Measurements from ENCODE around the gene POU2F3.

Gene POU2F3

GRCh38 chr11:120326228-120326627 is 86.3 kb downstream of the POU2F3 start:
- peak overlapping the region; percentile 36; the same call in 1 of the 2 replicates for H3K27ac ChIP-seq (ENCODE audit: low read length)
- no peak overlapping the region for H2AFZ ChIP-seq (ENCODE audit: low read length)
- TF ChIP-seq CTCF (IDR thresholded peaks at IDR 0.05; ENCODE audit: low read length) = no peak
- no peak for TF ChIP-seq EZH2 (optimal IDR thresholded peaks at IDR 0.05; ENCODE audit: low read depth, low read length)
- no peak for TF ChIP-seq EZH2phosphoT487 (IDR thresholded peaks at IDR 0.05; ENCODE audit: low read length)
- no peak overlapping the region for H3K9ac ChIP-seq (ENCODE audit: low read length)
- H3K4me3 ChIP-seq (ENCODE audit: low read length) = peak overlapping the region; percentile 48; the same call in 1 of the 2 replicates
- peak overlapping the region; percentile 29 for H3K4me2 ChIP-seq (ENCODE audit: low read depth, low read length)
- H4K20me1 ChIP-seq (ENCODE audit: insufficient read depth, low read length) = no peaks in the 10 kb centered on the region
- no peaks in the 10 kb centered on the region for H3K36me3 ChIP-seq (replicated peaks; ENCODE audit: insufficient read depth, low read length)
- no peaks in the 10 kb centered on the region for H3K9me2 ChIP-seq (replicated peaks; ENCODE audit: insufficient read depth, low read length)
- H3K27me3 ChIP-seq (replicated peaks; ENCODE audit: insufficient read depth, low read length) = no peaks in the 10 kb centered on the region
- DNase-seq = no peak
- peaks cover 12% of the 10 kb centered on the region for H3F3A ChIP-seq (ENCODE audit: insufficient read depth, low read length)
- peaks cover 21% of the 10 kb centered on the region for H3K4me1 ChIP-seq (ENCODE audit: low read length)
- no peaks in the 10 kb centered on the region for H3K79me2 ChIP-seq (ENCODE audit: low read length)
- H3K9me3 ChIP-seq (replicated peaks; ENCODE audit: insufficient read depth, low read length) = no peaks in the 10 kb centered on the region

- H3K4me3 ChIP-seq (ENCODE audit: low read length) = no peak overlapping the region
- peak; percentile 50 for DNase-seq
- peak overlapping the region; percentile 36; the same call in 1 of the 2 replicates for H3K27ac ChIP-seq (ENCODE audit: low read length)
- no peaks in the 10 kb centered on the region for H3K36me3 ChIP-seq (replicated peaks; ENCODE audit: insufficient read depth, low read length)
- no peaks in the 10 kb centered on the region for H3K9me2 ChIP-seq (replicated peaks; ENCODE audit: insufficient read depth, low read length)
- H3F3A ChIP-seq (ENCODE audit: insufficient read depth, low read length) = peaks cover 12% of the 10 kb centered on the region
- no peak for TF ChIP-seq CTCF (IDR thresholded peaks at IDR 0.05; ENCODE audit: low read length)
- no peak for TF ChIP-seq EZH2phosphoT487 (IDR thresholded peaks at IDR 0.05; ENCODE audit: low read length)
- TF ChIP-seq EZH2 (optimal IDR thresholded peaks at IDR 0.05; ENCODE audit: low read depth, low read length) = no peak
- H3K9me3 ChIP-seq (replicated peaks; ENCODE audit: insufficient read depth, low read length) = no peaks in the 10 kb centered on the region
- 0 out of 2 replicates have a peak overlapping the region, but pooled peaks have one; percentile 10 for H2AFZ ChIP-seq (ENCODE audit: low read length)
- H3K79me2 ChIP-seq (ENCODE audit: low read length) = no peaks in the 10 kb centered on the region
- H3K9ac ChIP-seq (ENCODE audit: low read length) = no peak overlapping the region
- H3K4me1 ChIP-seq (ENCODE audit: low read length) = peaks cover 21% of the 10 kb centered on the region
- peak overlapping the region; percentile 29 for H3K4me2 ChIP-seq (ENCODE audit: low read depth, low read length)
- H3K27me3 ChIP-seq (replicated peaks; ENCODE audit: insufficient read depth, low read length) = no peaks in the 10 kb centered on the region
- H4K20me1 ChIP-seq (ENCODE audit: insufficient read depth, low read length) = no peaks in the 10 kb centered on the region
These were observed 86.9 kb downstream of the POU2F3 start for GRCh38 chr11:120326845-120327281.

GRCh38 chr11:120327311-120327710 is 87.4 kb downstream of the POU2F3 start:
- no peaks in the 10 kb centered on the region for H4K20me1 ChIP-seq (ENCODE audit: insufficient read depth, low read length)
- TF ChIP-seq EZH2 (optimal IDR thresholded peaks at IDR 0.05; ENCODE audit: low read depth, low read length) = no peak
- no peak for TF ChIP-seq EZH2phosphoT487 (IDR thresholded peaks at IDR 0.05; ENCODE audit: low read length)
- no peak for TF ChIP-seq CTCF (IDR thresholded peaks at IDR 0.05; ENCODE audit: low read length)
- H3F3A ChIP-seq (ENCODE audit: insufficient read depth, low read length) = peaks cover 12% of the 10 kb centered on the region
- H3K27ac ChIP-seq (ENCODE audit: low read length) = peak overlapping the region; percentile 36; the same call in 1 of the 2 replicates
- H3K4me1 ChIP-seq (ENCODE audit: low read length) = peaks cover 21% of the 10 kb centered on the region
- H3K9ac ChIP-seq (ENCODE audit: low read length) = no peak overlapping the region
- no peak overlapping the region for H3K4me3 ChIP-seq (ENCODE audit: low read length)
- no peaks in the 10 kb centered on the region for H3K79me2 ChIP-seq (ENCODE audit: low read length)
- no peak for DNase-seq
- no peaks in the 10 kb centered on the region for H3K36me3 ChIP-seq (replicated peaks; ENCODE audit: insufficient read depth, low read length)
- H3K9me2 ChIP-seq (replicated peaks; ENCODE audit: insufficient read depth, low read length) = no peaks in the 10 kb centered on the region
- peak overlapping the region; percentile 29 for H3K4me2 ChIP-seq (ENCODE audit: low read depth, low read length)
- no peaks in the 10 kb centered on the region for H3K9me3 ChIP-seq (replicated peaks; ENCODE audit: insufficient read depth, low read length)
- H2AFZ ChIP-seq (ENCODE audit: low read length) = no peak overlapping the region
- H3K27me3 ChIP-seq (replicated peaks; ENCODE audit: insufficient read depth, low read length) = no peaks in the 10 kb centered on the region
